Activated T-cell treated with anti-CD3 and anti-CD28 coated beads for 4 hours (primary cell): ENCODE data around the gene DCST2.
A peak's percentile ranks its signal among the peaks of the same experiment; 100 is the strongest.

Experiments used
- DNase-seq: peaks from one replicate; pipeline ENCODE4 v3.0.0-alpha.2; 2020

The DCST2 gene

GRCh38 chr1:155023627-155024026, 10.0 kb downstream of the DCST2 start:
- DNase-seq, result no peak

GRCh38 chr1:155022927-155023236, 10.7 kb downstream of the DCST2 start:
- DNase-seq, result no peak

- no peak for DNase-seq
Measured at GRCh38 chr1:155022136-155022926, 11.2 kb downstream of the DCST2 start.

GRCh38 chr1:155019377-155020245, 14.0 kb downstream of the DCST2 start:
- no peak for DNase-seq

- DNase-seq, result no peak
Measured at GRCh38 chr1:155018617-155019348, 14.8 kb downstream of the DCST2 start.

- DNase-seq, result no peak
Measured at GRCh38 chr1:155017946-155018316, 15.7 kb downstream of the DCST2 start.

- peak; percentile 90 for DNase-seq
Measured at GRCh38 chr1:155017041-155017945, 16.3 kb downstream of the DCST2 start.

GRCh38 chr1:155016231-155016831, 17.2 kb downstream of the DCST2 start:
- no peak for DNase-seq

GRCh38 chr1:155015527-155016230, 17.9 kb downstream of the DCST2 start:
- DNase-seq, result no peak

GRCh38 chr1:155014709-155015508, 18.7 kb downstream of the DCST2 start:
- no peak for DNase-seq

GRCh38 chr1:155013632-155014031, 19.9 kb downstream of the DCST2 start:
- DNase-seq, result no peak

- DNase-seq, result no peak
Measured at GRCh38 chr1:155012776-155013602, 20.6 kb downstream of the DCST2 start.

GRCh38 chr1:155012026-155012546, 21.5 kb downstream of the DCST2 start:
- no peak for DNase-seq

GRCh38 chr1:155011437-155012025, 22.1 kb downstream of the DCST2 start:
- DNase-seq, result no peak

GRCh38 chr1:155011004-155011416, 22.6 kb downstream of the DCST2 start:
- DNase-seq, result no peak

GRCh38 chr1:155010211-155010918, 23.2 kb downstream of the DCST2 start:
- DNase-seq, result no peak

- DNase-seq, result no peak
Measured at GRCh38 chr1:155009742-155010141, 23.8 kb downstream of the DCST2 start.

GRCh38 chr1:155009221-155009711, 24.3 kb downstream of the DCST2 start:
- DNase-seq, result no peak
